Measurements from ENCODE around the gene PBX4.

The PBX4 gene

DNA sequence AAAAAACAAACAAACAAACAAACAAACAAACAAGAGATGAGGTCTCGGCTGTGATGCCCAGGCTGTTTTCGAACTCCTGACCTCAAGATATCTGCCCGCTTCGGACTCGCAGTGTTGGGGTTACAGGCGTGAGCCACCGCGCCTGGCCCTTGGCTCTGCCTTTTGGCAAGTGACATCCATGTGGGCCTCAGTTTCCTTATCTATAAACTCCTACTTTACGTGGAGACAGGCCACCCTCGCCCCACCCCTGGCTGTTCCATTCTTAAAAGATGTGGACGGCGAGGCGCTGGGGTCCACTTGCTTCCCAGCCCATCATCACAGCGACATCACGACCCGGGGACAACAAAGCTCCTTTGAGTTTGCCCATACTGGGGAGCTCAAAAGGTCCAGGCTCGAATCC is 104.8 kb downstream of the PBX4 start:
- no peak for DNase-seq (ENCODE audit: low read depth)
- TF ChIP-seq, protein P1, sequence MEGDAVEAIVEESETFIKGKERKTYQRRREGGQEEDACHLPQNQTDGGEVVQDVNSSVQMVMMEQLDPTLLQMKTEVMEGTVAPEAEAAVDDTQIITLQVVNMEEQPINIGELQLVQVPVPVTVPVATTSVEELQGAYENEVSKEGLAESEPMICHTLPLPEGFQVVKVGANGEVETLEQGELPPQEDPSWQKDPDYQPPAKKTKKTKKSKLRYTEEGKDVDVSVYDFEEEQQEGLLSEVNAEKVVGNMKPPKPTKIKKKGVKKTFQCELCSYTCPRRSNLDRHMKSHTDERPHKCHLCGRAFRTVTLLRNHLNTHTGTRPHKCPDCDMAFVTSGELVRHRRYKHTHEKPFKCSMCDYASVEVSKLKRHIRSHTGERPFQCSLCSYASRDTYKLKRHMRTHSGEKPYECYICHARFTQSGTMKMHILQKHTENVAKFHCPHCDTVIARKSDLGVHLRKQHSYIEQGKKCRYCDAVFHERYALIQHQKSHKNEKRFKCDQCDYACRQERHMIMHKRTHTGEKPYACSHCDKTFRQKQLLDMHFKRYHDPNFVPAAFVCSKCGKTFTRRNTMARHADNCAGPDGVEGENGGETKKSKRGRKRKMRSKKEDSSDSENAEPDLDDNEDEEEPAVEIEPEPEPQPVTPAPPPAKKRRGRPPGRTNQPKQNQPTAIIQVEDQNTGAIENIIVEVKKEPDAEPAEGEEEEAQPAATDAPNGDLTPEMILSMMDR (IDR thresholded peaks at IDR 0.05; ENCODE audit: low read depth, low read length, missing control alignments), result no peak
- H3K4me3 ChIP-seq (ENCODE audit: low read depth, low read length), result no peak overlapping the region

All from GM12864 (cell line).